IPS-NIHi11 (cell line): Measurements from ENCODE around the gene DOK5.

Source experiments
- DNase-seq: peaks from one replicate; pipeline ENCODE4 v3.0.0; 2012; ENCODE audit warnings: mixed read lengths, low spot score

Gene DOK5

GRCh38 chr20:54559890-54560289, 84.5 kb downstream of the DOK5 start:
- DNase-seq = no peak

GRCh38 chr20:54560357-54560756, 85.0 kb downstream of the DOK5 start:
- no peak for DNase-seq

- no peak for DNase-seq
Measured at GRCh38 chr20:54565255-54565654, 89.9 kb downstream of the DOK5 start.

GRCh38 chr20:54566031-54566688, 90.8 kb downstream of the DOK5 start:
- DNase-seq = no peak

- no peak for DNase-seq
Measured at GRCh38 chr20:54570561-54570960, 95.2 kb downstream of the DOK5 start.

- DNase-seq = no peak
Measured at GRCh38 chr20:54572665-54573435, 97.5 kb downstream of the DOK5 start.

GRCh38 chr20:54573838-54574237, 98.4 kb downstream of the DOK5 start:
- DNase-seq = no peak

GRCh38 chr20:54576518-54576917, 101.1 kb downstream of the DOK5 start:
- DNase-seq = no peak

- DNase-seq = no peak
Measured at GRCh38 chr20:54577637-54578036, 102.2 kb downstream of the DOK5 start.

- no peak for DNase-seq
Measured at GRCh38 chr20:54585217-54585616, 109.8 kb downstream of the DOK5 start.

- DNase-seq = no peak
Measured at GRCh38 chr20:54587408-54587807, 112.0 kb downstream of the DOK5 start.

- DNase-seq = no peak
Measured at GRCh38 chr20:54589402-54590030, 114.1 kb downstream of the DOK5 start.

GRCh38 chr20:54590856-54591255, 115.5 kb downstream of the DOK5 start:
- no peak for DNase-seq

GRCh38 chr20:54596651-54597050, 121.3 kb downstream of the DOK5 start:
- DNase-seq = no peak

- no peak for DNase-seq
Measured at GRCh38 chr20:54598352-54598751, 123.0 kb downstream of the DOK5 start.

- DNase-seq = no peak
Measured at GRCh38 chr20:54600634-54601033, 125.2 kb downstream of the DOK5 start.

GRCh38 chr20:54601831-54602515, 126.6 kb downstream of the DOK5 start:
- DNase-seq = no peak

GRCh38 chr20:54605319-54605718, 129.9 kb downstream of the DOK5 start:
- DNase-seq = no peak

- DNase-seq = no peak
Measured at GRCh38 chr20:54606380-54606779, 131.0 kb downstream of the DOK5 start.

GRCh38 chr20:54608039-54608745, 132.8 kb downstream of the DOK5 start:
- no peak for DNase-seq

- DNase-seq = no peak
Measured at GRCh38 chr20:54608943-54609342, 133.6 kb downstream of the DOK5 start.
